T-cell (primary cell): ENCODE data around the gene TF. TPM values are rescaled to one million over a fixed set of nuclear protein-coding genes. Genes with fewer than 3 reads are reported as not detected.
A peak's percentile ranks its signal among the peaks of the same experiment; 100 is the strongest.

ENCODE experiments used
- ATAC-seq, 4 experiments: fragments of 200-7000 bp in 3 of 4; fragments of 150-1000 bp in 1 of 4; cut with Tn5 transposase; replicated peaks in 1 of 4; 1 replicate in 3 of 4; 2 replicates in 1 of 4; pipeline ENCODE4 v1.10.0; 2021; ENCODE audit warnings: moderate library complexity in 3 of 4, mild to moderate bottlenecking in 2 of 4, moderate number of reproducible peaks in 1 of 4
- CTCF ChIA-PET, 2 donors: fragments of 300-600 bp; sonication (Branson Sonifier 250); formaldehyde crosslinking; loops; one replicate each; lab custom pipeline; 2022; ENCODE audit warnings: antibody characterized with exemption in 2 of 2; lab: Charles Lee
- POLR2A ChIA-PET, 2 donors: fragments of 300-600 bp; sonication (Branson Sonifier 250); formaldehyde crosslinking; loops; one replicate each; lab custom pipeline; 2022; ENCODE audit warnings: antibody characterized with exemption in 2 of 2; lab: Charles Lee
- DNase-seq, 35 experiments: peaks; one replicate each; pipeline versions ENCODE4 v3.0.0 to v3.0.0-alpha.2; 2013 to 2023
- H3K27ac ChIP-seq: one replicate; pipeline ENCODE4 v1.5.1; 2013; ENCODE audit warnings: low read length
- H3K27me3 ChIP-seq, 2 experiments: replicated peaks in 1 of 2; 1 replicate in 1 of 2; 2 replicates in 1 of 2; pipeline versions ENCODE4 v1.6.1 to v1.7.0; 2013; ENCODE audit warnings: low read length in 1 of 2, mixed read lengths in 1 of 2; ENCODE audit not compliant: control insufficient read depth in 2 of 2, insufficient read depth in 2 of 2; ENCODE audit errors: extremely low read depth in 1 of 2
- H3K36me3 ChIP-seq, 2 donors: 1 replicate in 1 of 2; 2 replicates in 1 of 2; pipeline versions ENCODE4 v1.6.1 to v1.7.0; 2013; ENCODE audit warnings: low read length in 1 of 2; ENCODE audit not compliant: control insufficient read depth in 2 of 2, insufficient read depth in 1 of 2; ENCODE audit errors: extremely low read depth in 1 of 2
- H3K4me1 ChIP-seq, 2 experiments: 1 replicate in 1 of 2; 2 replicates in 1 of 2; pipeline versions ENCODE4 v1.6.1 to v1.7.0; 2013; ENCODE audit warnings: low read length in 2 of 2, mixed read lengths in 1 of 2; ENCODE audit not compliant: insufficient read depth in 2 of 2, control insufficient read depth in 1 of 2; ENCODE audit errors: extremely low read depth in 1 of 2
- H3K4me3 ChIP-seq, 2 donors: 1 replicate in 1 of 2; 2 replicates in 1 of 2; pipeline versions ENCODE4 v1.5.1 to v1.7.0; 2013; ENCODE audit warnings: mild to moderate bottlenecking in 2 of 2, low read length in 1 of 2, moderate library complexity in 1 of 2; ENCODE audit not compliant: control insufficient read depth in 1 of 2; ENCODE audit errors: extremely low read depth in 1 of 2
- H3K9me3 ChIP-seq: 2 replicates; pipeline ENCODE4 v1.7.0; 2013
- H3K27ac Mint-ChIP-seq, 2 donors: one replicate each; pipeline ENCODE4 v1.8.0; 2020 to 2021; ENCODE audit warnings: mild to moderate bottlenecking in 2 of 2, mixed read lengths in 2 of 2
- H3K27me3 Mint-ChIP-seq, 2 donors: one replicate each; pipeline ENCODE4 v1.8.0; 2021 to 2022; ENCODE audit warnings: mixed read lengths in 2 of 2
- H3K36me3 Mint-ChIP-seq: one replicate; pipeline ENCODE4 v1.8.0; 2021; ENCODE audit warnings: mixed read lengths
- H3K4me1 Mint-ChIP-seq, 3 donors: one replicate each; pipeline ENCODE4 v1.8.0; 2020 to 2022; ENCODE audit warnings: mixed read lengths in 3 of 3, mild to moderate bottlenecking in 1 of 3
- H3K4me3 Mint-ChIP-seq, 3 donors: one replicate each; pipeline ENCODE4 v1.8.0; 2020 to 2022; ENCODE audit warnings: mild to moderate bottlenecking in 3 of 3, mixed read lengths in 3 of 3, moderate library complexity in 3 of 3
- H3K9me3 Mint-ChIP-seq, 3 donors: one replicate each; pipeline ENCODE4 v1.8.0; 2020 to 2022; ENCODE audit warnings: mixed read lengths in 3 of 3
- WGBS: methylation state at CpG from one replicate; pipeline ENCODE4 v1.1.5; 2013; ENCODE audit warnings: missing lambda C conversion rate; ENCODE audit not compliant: insufficient coverage; 5-methylcytosine and 5-hydroxymethylcytosine counted together
- total RNA-seq, 35 experiments: library from RNA in 6 of 35; stranded (reverse) in 6 of 35; fragments of 120-200 nt in 1 of 35; gene quantifications; one replicate each; pipeline versions ENCODE4 v1.2.1 to v1.2.4 and lab custom pipeline; 2013 to 2026

TF gene
- total RNA-seq (10 to 100 TPM in 2 of 5 donors, 1 to 10 TPM in 2, under 1 TPM in 1; 0.65 to 15.3 (median 9.8) TPM), total RNA-seq (lab: John Stamatoyannopoulos, UW) (0 to 0.72 (median 0.32) reads per million in 29 experiments)
- 0.70 TPM for total RNA-seq (2013)

DNA sequence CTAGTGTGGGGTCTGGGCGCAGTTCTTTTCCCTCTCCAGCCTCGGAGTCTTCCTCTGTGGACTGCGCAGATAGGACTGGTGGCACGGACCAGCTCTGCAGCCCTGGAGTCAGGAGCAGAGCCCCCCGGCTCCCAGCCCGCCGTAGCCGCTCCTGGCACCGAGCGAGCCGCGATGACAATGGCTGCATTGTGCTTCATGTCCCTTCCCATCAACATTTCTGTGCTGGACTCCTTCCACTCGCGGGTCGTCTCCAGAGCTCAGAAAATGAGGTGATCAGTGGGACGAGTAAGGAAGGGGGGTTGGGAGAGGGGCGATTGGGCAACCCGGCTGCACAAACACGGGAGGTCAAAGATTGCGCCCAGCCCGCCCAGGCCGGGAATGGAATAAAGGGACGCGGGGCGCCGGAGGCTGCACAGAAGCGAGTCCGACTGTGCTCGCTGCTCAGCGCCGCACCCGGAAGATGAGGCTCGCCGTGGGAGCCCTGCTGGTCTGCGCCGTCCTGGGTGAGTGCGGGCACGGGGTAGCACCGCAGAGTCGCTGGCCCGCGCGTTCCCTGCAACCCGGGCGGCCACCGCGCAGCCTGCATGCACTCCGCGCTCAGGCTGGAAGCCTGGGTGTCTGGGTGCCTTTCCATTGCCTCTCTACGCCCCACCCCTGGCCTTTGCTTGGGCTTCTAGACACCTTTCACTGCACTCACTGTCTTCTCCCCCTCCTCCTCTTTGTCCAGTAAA, at the start of gene TF:
TSS of gene TF (plus strand) at position 413 of the 731 bp plus-strand sequence. CDS start at position 461, 48 bp downstream.
- H3K27ac ChIP-seq: no peak within 1 kb of the TSS
- no peak within 1 kb of the TSS for H3K4me3 ChIP-seq
- 11% methylated on average over 49 of the region's 50 CpGs for WGBS
- Mint-ChIP-seq H3K4me1 (peaks cover 0 to 2% (median 2%) of the 10 kb centered on the region in 3 donors), H3K27me3 (peaks cover 50 to 51% of the 10 kb centered on the region in 2 donors), H3K27ac (no peak within 1 kb of the TSS), H3K4me3 (peak within 1 kb of the TSS in 1 of 3 donors; percentile 49), H3K36me3 (no peaks in the 10 kb centered on the region), H3K9me3 (no peaks in the 10 kb centered on the region)
- DNase-seq (no peak), ATAC-seq (no peak)
- CTCF ChIA-PET: no interaction called here
- peaks cover 4 to 42% of the 10 kb centered on the region in 2 experiments for H3K27me3 ChIP-seq
- POLR2A ChIA-PET: no interaction called here
- peaks cover 0 to 6% of the 10 kb centered on the region in 2 experiments for H3K4me1 ChIP-seq
- H3K36me3 ChIP-seq: no peaks in the 10 kb centered on the region
- H3K9me3 ChIP-seq: no peaks in the 10 kb centered on the region

DNA sequence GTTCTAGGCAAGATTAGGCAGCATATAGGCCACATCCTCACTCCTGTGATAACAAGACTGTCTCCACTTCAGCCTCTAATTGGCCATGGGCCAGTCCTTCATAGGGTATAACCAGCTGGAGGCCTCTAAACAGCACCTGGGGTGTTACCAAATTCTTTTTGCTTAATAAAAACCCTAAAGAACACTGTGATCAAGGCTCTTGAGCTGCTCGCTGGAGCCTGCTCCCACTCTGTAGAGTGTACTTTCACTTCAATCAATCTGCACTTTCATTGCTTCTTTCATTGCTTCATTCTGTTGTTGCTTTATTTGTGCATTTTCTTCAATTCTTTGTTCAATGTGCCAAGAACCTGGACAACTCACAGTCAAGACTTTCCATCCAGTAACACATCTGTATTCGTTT, 48.2 kb upstream of the TF start:
- Histone ChIP-seq H3K27ac (no peak overlapping the region), H3K4me1 (no peaks in the 10 kb centered on the region), H3K4me3 (no peak overlapping the region), H3K9me3 (no peaks in the 10 kb centered on the region), H3K27me3 (peaks cover 0 to 17% of the 10 kb centered on the region in 2 experiments), H3K36me3 (no peaks in the 10 kb centered on the region)
- ATAC-seq (no peak), DNase-seq (no peak)
- ChIA-PET CTCF (no interaction called here), POLR2A (no interaction called here)
- Mint-ChIP-seq H3K36me3 (no peaks in the 10 kb centered on the region), H3K27ac (no peak overlapping the region), H3K27me3 (peaks cover 0 to 2% of the 10 kb centered on the region in 2 donors), H3K4me3 (no peak overlapping the region), H3K4me1 (no peaks in the 10 kb centered on the region), H3K9me3 (no peaks in the 10 kb centered on the region)
- 100% methylated on average over 1 of the region's 2 CpGs for WGBS

DNA sequence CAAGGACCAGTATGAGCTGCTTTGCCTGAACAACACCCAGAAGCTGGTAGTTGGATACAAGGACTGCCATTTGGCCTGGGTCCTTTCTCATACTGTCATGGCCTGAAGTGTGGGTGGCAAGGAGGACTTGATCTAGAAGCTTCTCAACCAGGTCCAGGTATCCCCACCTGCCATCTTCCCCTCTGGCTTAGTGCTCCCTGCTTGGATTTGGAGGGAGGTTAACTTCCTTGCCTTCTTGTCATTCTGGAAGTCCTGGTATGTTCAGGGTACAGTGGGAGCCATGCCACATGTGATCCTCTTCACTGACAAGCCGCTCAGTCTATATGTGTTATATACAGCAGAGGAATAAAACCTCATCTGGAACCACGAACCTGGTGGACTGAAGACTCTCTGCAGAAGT, 46.7 kb upstream of the TF start:
- Mint-ChIP-seq H3K27ac (no peak overlapping the region), H3K4me3 (no peak overlapping the region), H3K27me3 (peaks cover 8 to 10% of the 10 kb centered on the region in 2 donors), H3K4me1 (no peaks in the 10 kb centered on the region), H3K9me3 (no peaks in the 10 kb centered on the region), H3K36me3 (no peaks in the 10 kb centered on the region)
- CTCF ChIA-PET: no interaction called here
- Histone ChIP-seq H3K4me3 (no peak overlapping the region), H3K9me3 (no peaks in the 10 kb centered on the region), H3K4me1 (no peaks in the 10 kb centered on the region), H3K27me3 (peaks cover 0 to 12% of the 10 kb centered on the region in 2 experiments), H3K36me3 (no peaks in the 10 kb centered on the region), H3K27ac (no peak overlapping the region)
- WGBS: 14% methylated on average over 1 of the region's 2 CpGs
- DNase-seq (no peak), ATAC-seq (no peak)
- POLR2A ChIA-PET: no interaction called here

DNA sequence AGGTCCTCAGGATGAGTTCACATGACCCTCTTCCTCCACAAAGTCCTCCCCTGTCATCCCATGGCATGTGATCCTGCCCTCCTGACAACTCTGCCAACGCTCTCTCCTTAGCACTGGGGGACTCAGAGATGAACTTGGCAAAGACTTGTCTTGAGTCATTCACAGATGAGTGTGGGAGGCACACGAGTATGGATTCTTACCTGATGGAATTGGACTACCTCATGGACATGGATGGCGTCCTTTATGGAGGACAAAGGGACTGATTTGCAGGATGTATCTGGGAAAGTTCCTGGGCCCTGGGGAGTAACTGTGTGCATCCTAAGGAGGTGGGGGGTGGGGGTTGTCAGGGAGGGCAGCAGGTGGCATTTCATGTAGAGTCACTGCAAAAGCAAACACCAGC, 46.3 kb upstream of the TF start:
- H3K4me3 Mint-ChIP-seq: no peak overlapping the region
- no peaks in the 10 kb centered on the region for H3K4me1 ChIP-seq
- no peaks in the 10 kb centered on the region for H3K4me1 Mint-ChIP-seq
- H3K27ac ChIP-seq: no peak overlapping the region
- H3K9me3 ChIP-seq: no peaks in the 10 kb centered on the region
- POLR2A ChIA-PET: no interaction called here
- CTCF ChIA-PET: no interaction called here
- H3K9me3 Mint-ChIP-seq: no peaks in the 10 kb centered on the region
- no peak for ATAC-seq
- H3K4me3 ChIP-seq: no peak overlapping the region
- H3K27me3 Mint-ChIP-seq: peaks cover 9 to 10% of the 10 kb centered on the region in 2 donors
- H3K36me3 ChIP-seq: no peaks in the 10 kb centered on the region
- WGBS: 71% methylated on average over 2 of the region's 3 CpGs
- no peak for DNase-seq
- H3K27ac Mint-ChIP-seq: no peak overlapping the region
- peaks cover 0 to 12% of the 10 kb centered on the region in 2 experiments for H3K27me3 ChIP-seq
- no peaks in the 10 kb centered on the region for H3K36me3 Mint-ChIP-seq

DNA sequence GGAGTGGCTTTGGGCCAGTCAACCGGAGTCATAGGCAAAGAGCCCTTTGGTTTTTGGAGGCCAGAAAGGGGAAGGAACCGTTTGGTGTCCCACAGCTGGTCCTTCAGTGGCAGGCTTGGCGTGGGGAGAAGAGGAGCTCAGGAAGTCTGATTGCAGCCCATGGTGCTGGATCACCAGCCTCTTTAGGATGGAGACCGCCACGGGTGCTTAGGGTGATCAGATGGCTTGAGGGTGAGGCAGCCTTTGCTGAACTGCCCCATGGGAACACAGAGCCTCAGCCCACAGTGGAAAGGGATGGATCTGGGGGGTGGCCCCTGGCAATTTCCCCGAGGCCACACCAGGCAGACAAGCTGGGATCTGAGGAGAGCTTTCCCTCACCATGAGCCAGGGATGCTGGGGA, 45.8 kb upstream of the TF start:
- H3K27me3 ChIP-seq: peaks cover 0 to 12% of the 10 kb centered on the region in 2 experiments
- Mint-ChIP-seq H3K4me1 (no peaks in the 10 kb centered on the region), H3K4me3 (no peak overlapping the region), H3K27me3 (peaks cover 9 to 10% of the 10 kb centered on the region in 2 donors), H3K27ac (no peak overlapping the region), H3K9me3 (no peaks in the 10 kb centered on the region), H3K36me3 (no peaks in the 10 kb centered on the region)
- H3K4me1 ChIP-seq: no peaks in the 10 kb centered on the region
- 72% methylated on average over 4 of the region's 6 CpGs for WGBS
- no peak overlapping the region for H3K27ac ChIP-seq
- ATAC-seq (no peak), DNase-seq (no peak)
- H3K36me3 ChIP-seq: no peaks in the 10 kb centered on the region
- ChIA-PET POLR2A (no interaction called here), CTCF (no interaction called here)
- no peak overlapping the region for H3K4me3 ChIP-seq
- no peaks in the 10 kb centered on the region for H3K9me3 ChIP-seq

DNA sequence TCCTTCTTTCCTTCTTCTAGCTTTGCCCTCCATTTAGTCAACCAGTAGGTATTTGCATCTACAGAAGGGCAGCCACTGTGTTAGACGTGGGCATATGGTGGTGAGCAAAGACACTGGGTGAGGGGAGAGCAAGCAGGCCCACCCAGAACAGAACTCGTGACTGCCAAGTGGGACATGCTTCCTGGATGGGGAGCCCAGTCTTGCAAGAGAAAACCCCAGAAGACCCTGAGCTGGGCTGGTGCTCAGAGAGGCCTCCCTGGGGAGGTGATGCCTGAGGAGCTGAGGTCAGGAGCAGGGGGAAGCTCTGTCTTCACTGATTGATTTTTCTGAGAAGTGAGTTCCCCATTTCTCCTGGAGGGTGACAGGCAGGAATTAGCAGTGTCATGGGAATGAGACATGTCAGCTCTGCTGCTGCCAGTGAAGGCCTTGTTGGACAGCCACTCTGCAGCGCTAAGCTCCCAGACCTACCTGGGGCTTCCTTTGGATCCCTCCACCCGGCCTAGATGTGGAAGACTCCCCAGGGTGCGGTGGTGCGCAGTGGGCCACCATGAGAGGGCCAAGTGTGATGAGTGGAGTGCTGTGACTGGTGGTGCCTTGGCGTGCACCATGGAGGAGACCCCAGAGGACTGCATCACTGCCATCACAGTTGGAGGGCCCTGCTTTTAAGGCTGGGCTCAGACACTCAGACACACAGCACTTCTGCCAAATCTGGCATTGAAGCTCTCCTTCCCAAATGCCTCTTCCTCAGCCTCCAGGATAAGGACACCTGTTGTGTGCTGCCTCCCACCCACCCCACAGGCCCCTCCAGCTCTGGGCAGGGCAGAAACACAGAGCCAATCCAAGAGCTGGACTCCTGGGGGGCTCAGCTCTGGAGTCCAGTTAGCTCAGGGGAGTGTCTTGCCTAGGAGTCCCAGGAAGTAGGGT, 44.5 kb upstream of the TF start:
- peaks cover 9 to 11% of the 10 kb centered on the region in 2 donors for H3K27me3 Mint-ChIP-seq
- DNase-seq (no peak), ATAC-seq (no peak)
- Histone ChIP-seq H3K9me3 (no peaks in the 10 kb centered on the region), H3K4me3 (no peak overlapping the region), H3K36me3 (no peaks in the 10 kb centered on the region), H3K27ac (no peak overlapping the region), H3K27me3 (peaks cover 0 to 14% of the 10 kb centered on the region in 2 experiments), H3K4me1 (no peaks in the 10 kb centered on the region)
- 81% methylated on average over 7 of the region's 7 CpGs for WGBS
- no peaks in the 10 kb centered on the region for H3K36me3 Mint-ChIP-seq
- CTCF ChIA-PET: interaction anchor here in 1 of 2 donors (0.6 kb wide), 1 partner anchor 103 kb away, joined by 5 read pairs; no protein-coding TSS in a partner anchor
- H3K27ac Mint-ChIP-seq: no peak overlapping the region
- H3K9me3 Mint-ChIP-seq: no peaks in the 10 kb centered on the region
- H3K4me1 Mint-ChIP-seq: no peaks in the 10 kb centered on the region
- no peak overlapping the region for H3K4me3 Mint-ChIP-seq
- POLR2A ChIA-PET: no interaction called here
